HS-5 (cell line): Measurements from ENCODE around the gene SPATA46.

ENCODE experiments used
- DNase-seq: peaks from one replicate; pipeline ENCODE4 v3.0.0-alpha.2; 2012; ENCODE audit warnings: low read depth

Gene SPATA46

GRCh38 chr1:162374406-162374805 lies 2.2 kb downstream of the SPATA46 start:
- no peak for DNase-seq

GRCh38 chr1:162373541-162374260 lies 3.0 kb downstream of the SPATA46 start:
- DNase-seq, result peak; percentile 67

- DNase-seq, result no peak
These were observed 3.6 kb downstream of the SPATA46 start for GRCh38 chr1:162373072-162373427.

- no peak for DNase-seq
These were observed 4.2 kb downstream of the SPATA46 start for GRCh38 chr1:162372159-162373071.

DNA sequence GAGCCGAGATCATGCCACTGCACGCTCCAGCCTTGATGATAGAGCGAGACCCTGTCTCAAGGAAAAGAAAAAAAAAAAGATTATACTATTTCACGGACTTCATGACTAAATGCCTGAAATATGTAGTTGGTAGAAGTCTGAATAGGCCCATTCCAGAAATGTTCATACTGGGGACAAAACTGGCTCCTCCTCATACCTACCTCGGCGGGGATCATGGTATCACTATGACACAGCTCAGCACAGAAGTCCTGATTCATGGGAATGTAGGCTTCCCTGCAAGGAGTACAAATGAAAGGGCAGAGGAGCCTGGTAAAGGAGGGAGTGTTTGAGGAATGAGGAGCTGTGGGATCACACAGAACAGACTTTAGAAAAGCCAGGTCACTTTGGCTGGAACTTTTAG lies 5.0 kb downstream of the SPATA46 start:
- DNase-seq, result no peak

- no peak for DNase-seq
These were observed 5.9 kb downstream of the SPATA46 start for GRCh38 chr1:162370721-162371120.

DNA sequence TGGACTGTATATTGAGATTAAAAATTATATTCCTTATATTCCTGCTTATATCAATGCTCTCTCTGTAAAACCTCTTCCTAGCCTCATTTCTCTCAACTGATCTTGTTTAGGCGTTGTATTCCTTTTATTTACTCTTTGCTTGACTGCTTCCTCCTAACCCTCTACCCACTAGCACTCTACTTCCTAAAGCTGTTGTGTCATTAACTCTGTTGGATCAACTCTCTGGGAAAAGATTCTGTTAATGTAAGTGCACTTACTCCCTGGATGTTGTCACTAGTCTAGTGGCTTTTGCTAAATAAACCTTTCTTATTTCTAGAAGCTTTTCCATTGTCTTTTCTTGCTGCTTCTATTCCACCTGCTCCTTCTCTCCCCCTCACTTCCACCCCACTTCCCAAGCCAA lies 6.5 kb downstream of the SPATA46 start:
- no peak for DNase-seq

DNA sequence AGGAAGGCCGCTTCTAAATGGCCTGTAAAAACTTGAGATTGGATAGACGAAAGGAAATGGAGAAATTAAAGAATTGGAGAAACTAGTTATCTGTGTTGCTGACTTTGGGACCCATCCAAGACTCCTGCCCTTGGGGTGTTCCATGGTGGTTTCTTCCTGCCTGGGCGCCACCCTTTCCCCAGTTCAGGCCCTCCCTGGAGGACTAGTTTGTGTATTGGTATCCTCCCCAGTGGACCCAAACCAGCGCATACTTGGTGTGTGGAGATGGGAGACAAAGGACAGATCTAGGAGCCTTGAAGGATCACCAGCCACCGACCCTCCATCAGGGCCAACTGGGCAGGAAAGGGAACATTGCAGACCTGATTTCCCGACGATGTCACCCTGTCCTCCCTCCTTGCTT lies 7.1 kb downstream of the SPATA46 start:
- no peak for DNase-seq

DNA sequence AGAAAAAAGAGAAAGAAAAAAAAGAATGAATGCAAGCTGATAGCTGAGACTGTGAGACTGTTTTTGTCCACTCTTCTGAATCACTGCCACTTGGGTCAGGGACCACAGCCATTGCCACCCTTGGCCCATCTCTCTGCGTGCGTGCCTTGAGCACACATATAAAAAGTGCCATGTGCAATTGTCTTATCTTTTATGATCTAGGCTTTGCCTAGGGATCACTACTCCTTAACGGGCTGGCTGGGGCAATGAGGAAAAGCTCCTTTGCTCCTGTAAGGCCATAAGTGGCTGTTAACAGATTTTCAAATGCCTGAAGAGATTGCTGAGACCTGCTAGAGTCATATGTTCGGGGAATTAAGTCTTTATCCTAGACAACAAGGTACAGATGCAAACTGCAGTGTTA lies 8.2 kb downstream of the SPATA46 start:
- no peak for DNase-seq

DNA sequence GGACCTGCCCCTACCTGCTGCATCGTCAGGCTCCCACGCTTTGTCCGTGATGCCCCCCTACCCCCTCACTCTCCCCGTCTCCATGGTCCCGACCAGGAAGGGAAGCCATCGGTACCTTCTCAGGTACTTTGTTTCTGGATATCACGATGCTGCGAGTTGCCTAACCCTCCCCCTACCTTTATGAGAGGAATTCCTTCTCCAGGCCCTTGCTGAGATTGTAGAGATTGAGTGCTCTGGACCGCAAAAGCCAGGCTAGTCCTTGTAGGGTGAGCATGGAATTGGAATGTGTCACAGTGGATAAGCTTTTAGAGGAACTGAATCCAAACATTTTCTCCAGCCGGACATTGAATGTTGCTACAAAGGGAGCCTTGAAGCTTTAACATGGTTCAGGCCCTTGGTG lies 8.9 kb downstream of the SPATA46 start:
- DNase-seq, result no peak

DNA sequence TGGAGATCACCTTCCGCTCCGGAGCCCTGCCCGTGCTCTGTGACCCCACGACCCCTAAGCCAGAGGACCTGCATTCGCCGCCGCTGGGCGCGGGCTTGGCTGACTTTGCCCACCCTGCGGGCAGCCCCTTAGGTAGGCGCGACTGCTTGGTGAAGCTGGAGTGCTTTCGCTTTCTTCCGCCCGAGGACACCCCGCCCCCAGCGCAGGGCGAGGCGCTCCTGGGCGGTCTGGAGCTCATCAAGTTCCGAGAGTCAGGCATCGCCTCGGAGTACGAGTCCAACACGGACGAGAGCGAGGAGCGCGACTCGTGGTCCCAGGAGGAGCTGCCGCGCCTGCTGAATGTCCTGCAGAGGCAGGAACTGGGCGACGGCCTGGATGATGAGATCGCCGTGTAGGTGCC lies 9.6 kb downstream of the SPATA46 start:
- no peak for DNase-seq

GRCh38 chr1:162366671-162367070 lies 10.0 kb downstream of the SPATA46 start:
- no peak for DNase-seq

GRCh38 chr1:162366149-162366548 lies 10.5 kb downstream of the SPATA46 start:
- DNase-seq, result no peak

DNA sequence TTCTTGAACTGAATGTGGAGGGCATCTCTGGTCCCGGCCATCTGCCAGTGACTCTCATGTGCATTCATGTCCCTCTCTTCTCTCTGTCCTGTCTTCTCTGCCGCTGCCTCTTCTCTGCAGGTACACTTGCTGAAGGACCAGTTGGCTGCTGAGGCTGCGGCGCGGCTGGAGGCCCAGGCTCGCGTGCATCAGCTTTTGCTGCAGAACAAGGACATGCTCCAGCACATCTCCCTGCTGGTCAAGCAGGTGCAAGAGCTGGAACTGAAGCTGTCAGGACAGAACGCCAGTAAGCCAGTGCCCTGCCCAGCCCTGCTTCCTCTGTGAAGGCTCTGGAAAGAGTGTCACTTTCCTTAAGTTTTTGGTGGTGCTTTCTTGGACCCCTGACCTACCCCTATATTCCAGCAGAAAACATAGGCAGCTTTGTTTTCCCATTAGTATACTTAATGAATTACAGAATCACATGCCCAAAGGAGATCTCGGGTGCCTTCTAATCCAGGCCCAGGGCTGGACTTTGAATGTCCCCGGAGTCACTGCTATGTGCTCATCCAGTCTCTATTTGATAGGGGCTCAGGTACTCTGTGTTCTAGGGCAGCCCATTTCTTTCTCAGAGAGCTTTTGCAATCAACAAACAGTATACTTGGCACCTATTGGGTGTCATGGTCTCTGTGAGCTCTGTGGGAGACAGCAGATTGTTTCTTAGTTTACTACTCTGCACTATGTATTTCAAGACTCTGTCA lies 11.2 kb downstream of the SPATA46 start:
- no peak for DNase-seq

DNA sequence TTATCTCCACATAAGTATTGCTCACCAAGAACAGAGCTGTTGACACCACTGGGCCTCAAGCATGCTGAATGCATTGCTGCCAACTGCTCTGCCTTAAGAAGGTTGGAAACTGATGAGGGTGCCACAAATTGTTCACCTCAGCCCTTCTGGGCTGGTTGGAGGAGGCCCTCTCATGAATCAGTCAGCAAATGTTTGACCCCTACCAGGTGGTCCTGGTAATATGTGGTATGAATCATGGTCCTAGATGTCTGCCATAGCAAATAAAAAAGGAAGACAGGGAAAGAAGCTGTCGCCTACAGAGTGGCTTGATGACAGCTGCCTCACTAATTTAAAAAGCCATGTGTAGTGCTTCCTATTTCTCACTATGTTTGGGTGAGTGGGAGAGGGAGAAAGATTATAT lies 12.2 kb downstream of the SPATA46 start:
- DNase-seq, result no peak

- DNase-seq, result no peak
These were observed 12.8 kb downstream of the SPATA46 start for GRCh38 chr1:162363823-162364222.

DNA sequence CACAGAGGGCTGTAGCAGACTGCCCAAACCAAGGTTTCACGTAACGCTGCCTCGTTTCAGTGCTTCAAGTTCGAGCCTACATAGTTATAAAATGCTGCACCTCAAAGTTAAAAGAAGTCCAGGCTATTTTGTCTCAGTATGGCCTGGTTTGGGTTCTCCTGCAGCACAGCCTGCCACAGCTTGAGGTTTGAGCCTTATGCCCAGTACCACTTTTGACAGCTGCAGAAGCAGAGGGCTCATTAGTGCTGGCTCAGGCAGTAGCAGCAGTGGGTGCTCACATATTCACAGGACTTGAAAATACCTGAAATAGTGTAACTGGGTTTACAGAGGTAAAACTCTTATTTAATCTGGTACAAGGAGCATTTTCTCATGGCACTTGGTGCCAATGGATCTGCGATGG lies 15.3 kb downstream of the SPATA46 start:
- no peak for DNase-seq

DNA sequence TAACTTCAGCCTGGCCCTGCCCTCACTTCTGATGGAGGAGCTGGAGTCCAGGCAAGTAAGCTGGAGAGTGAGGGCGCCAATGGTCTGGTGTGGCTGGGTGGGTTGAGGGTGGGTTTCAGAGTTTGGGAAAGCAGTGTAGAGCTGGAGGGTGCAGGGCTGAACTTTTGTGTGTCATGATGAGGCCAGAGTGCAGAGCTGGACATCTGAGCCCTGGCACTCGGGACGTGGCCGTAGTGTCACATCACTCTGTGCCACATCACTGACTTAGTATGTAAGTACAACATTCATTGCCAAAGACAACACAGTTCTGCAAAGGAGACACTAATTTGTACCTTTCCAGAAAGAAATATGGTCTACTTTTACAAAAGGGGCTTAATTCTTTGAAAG lies 15.8 kb downstream of the SPATA46 start:
- no peak for DNase-seq

DNA sequence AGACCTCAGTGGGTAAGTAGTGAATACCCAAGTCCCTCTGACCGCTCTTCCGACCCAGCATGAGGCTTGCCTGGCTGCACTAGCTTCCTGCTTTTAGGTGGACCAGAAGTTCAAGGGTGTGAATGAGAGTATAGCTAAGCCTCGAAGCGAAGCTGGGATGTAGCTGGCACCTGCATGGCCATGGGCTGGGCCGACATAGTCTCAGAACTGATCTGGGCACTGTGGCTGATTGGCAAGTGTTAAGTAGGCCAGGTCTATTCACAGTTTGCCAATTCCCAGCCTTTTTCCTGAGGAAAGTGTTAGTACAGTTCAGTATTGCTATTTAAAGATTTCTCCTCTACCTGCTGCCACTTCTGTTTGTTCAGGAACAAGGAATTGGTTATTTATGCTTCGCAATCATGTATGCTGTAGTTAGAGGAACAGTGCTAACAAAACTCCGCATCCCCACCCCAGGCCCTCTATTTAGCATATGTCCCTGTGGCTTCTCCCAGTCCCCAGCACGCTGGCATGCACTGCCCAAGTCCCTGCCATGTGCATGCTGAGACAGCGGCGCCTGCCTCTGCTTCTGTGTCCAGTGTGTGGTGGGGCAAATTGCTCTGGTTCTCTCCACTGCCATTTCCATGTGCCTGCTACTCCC lies 16.3 kb downstream of the SPATA46 start:
- no peak for DNase-seq

- no peak for DNase-seq
These were observed 17.0 kb downstream of the SPATA46 start for GRCh38 chr1:162359523-162360236.

DNA sequence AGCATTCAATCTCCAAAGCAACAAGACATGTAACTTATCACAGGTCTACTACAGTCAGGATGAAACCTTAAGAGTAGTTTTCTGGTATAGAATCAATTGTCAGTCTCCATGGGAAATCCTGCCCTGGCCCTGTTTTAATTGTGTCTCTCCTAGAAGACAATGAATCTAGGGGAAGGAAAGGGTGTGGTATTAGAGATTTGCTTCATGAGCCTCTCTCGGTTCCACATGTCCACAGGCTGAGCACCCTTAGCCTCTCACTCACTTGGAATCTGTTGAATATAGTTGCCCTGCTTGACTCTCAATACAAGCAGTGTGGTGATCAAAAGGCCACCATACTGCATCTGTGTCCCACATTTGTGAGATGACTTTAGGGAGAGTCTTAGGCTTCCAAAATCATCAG lies 17.7 kb downstream of the SPATA46 start:
- no peak for DNase-seq
